ENCODE results near the gene TRAPPC10. TPM values are rescaled to one million over a fixed set of nuclear protein-coding genes. Genes with fewer than 3 reads are reported as not detected.

The TRAPPC10 gene
- total RNA-seq, 4 donors from 2014 or later: 3.8 to 45.2 (median 22.9) TPM

GRCh38 chr21:44067011-44067839, 55.1 kb downstream of the TRAPPC10 start:
- no peaks in the 10 kb centered on the region for H3K36me3 ChIP-seq
- no peak overlapping the region for H3K4me3 ChIP-seq
- H3K4me1 ChIP-seq: no peaks in the 10 kb centered on the region
- H3K27ac ChIP-seq: no peak overlapping the region
- TF ChIP-seq POLR2A (IDR thresholded peaks at IDR 0.05) (no peak), CTCF (IDR thresholded peaks at IDR 0.05) (no peak)
- intact Hi-C loops (cut with DNase I; ENCODE audit: low total_unique reads): no loop called here
- no peaks in the 10 kb centered on the region for H3K27me3 ChIP-seq
- no peak for DNase-seq
- H3K9me3 ChIP-seq: no peaks in the 10 kb centered on the region

- no peaks in the 10 kb centered on the region for H3K9me3 ChIP-seq
- no peak overlapping the region for H3K4me3 ChIP-seq
- no peaks in the 10 kb centered on the region for H3K4me1 ChIP-seq
- no peak overlapping the region for H3K27ac ChIP-seq
- no peak for DNase-seq
- no peaks in the 10 kb centered on the region for H3K27me3 ChIP-seq
- no peaks in the 10 kb centered on the region for H3K36me3 ChIP-seq
- intact Hi-C loops (cut with DNase I; ENCODE audit: low total_unique reads): no loop called here
- TF ChIP-seq POLR2A (IDR thresholded peaks at IDR 0.05) (no peak), CTCF (IDR thresholded peaks at IDR 0.05) (no peak)
These were observed 58.3 kb downstream of the TRAPPC10 start for GRCh38 chr21:44070391-44070790.

GRCh38 chr21:44071359-44072104, 59.4 kb downstream of the TRAPPC10 start:
- no peaks in the 10 kb centered on the region for H3K4me1 ChIP-seq
- H3K36me3 ChIP-seq: no peaks in the 10 kb centered on the region
- no peak for DNase-seq
- H3K27ac ChIP-seq: no peak overlapping the region
- no peaks in the 10 kb centered on the region for H3K9me3 ChIP-seq
- intact Hi-C loops (cut with DNase I; ENCODE audit: low total_unique reads): no loop called here
- no peak for TF ChIP-seq POLR2A (IDR thresholded peaks at IDR 0.05)
- no peak for TF ChIP-seq CTCF (IDR thresholded peaks at IDR 0.05)
- H3K4me3 ChIP-seq: no peak overlapping the region
- no peaks in the 10 kb centered on the region for H3K27me3 ChIP-seq

- no peak for TF ChIP-seq CTCF (IDR thresholded peaks at IDR 0.05)
- no peak for TF ChIP-seq POLR2A (IDR thresholded peaks at IDR 0.05)
- intact Hi-C loops (cut with DNase I; ENCODE audit: low total_unique reads): no loop called here
- no peak for DNase-seq
These were observed 60.0 kb downstream of the TRAPPC10 start for GRCh38 chr21:44072111-44072510.

More at GRCh38 chr21:44072111-44072510, 60.0 kb downstream of the TRAPPC10 start:
- Histone ChIP-seq H3K27ac (no peak overlapping the region), H3K36me3 (no peaks in the 10 kb centered on the region), H3K9me3 (no peaks in the 10 kb centered on the region), H3K4me1 (no peaks in the 10 kb centered on the region), H3K4me3 (no peak overlapping the region), H3K27me3 (no peaks in the 10 kb centered on the region)

Data from uterus (tissue), 4 donors.